GM12891 (cell line): ENCODE measurements around the gene FAN1.

Experiments
- POLR2A ChIP-seq: IDR thresholded peaks from 2 replicates; pipeline ENCODE4 v1.6.1; 2011; ENCODE audit warnings: low read depth, low read length, control low read depth
- POLR2AphosphoS5 ChIP-seq: IDR thresholded peaks from 2 replicates; pipeline ENCODE4 v1.6.1; 2011; ENCODE audit warnings: low read depth, low read length, control low read depth

- TF ChIP-seq POLR2A = no peak
- TF ChIP-seq POLR2AphosphoS5 = no peak
Measured at GRCh38 chr15:30925686-30926085, 22.0 kb downstream of the FAN1 start.
